WTC11 (cell line): ENCODE results near the gene PPP6R1. TPM values are rescaled to one million over a fixed set of nuclear protein-coding genes. Genes with fewer than 3 reads are reported as not detected.
A peak's percentile ranks its signal among the peaks of the same experiment; 100 is the strongest.

Experiments
- ATAC-seq: fragments of 200-7000 bp; cut with Tn5 transposase; 2 replicates; pipeline ENCODE4 v1.10.0; 2021; ENCODE audit warnings: mild to moderate bottlenecking, moderate library complexity
- CTCF ChIA-PET: fragments of 300-600 bp; sonication (Branson Sonifier 250); formaldehyde crosslinking; loops from one replicate; lab custom pipeline; 2021; ENCODE audit warnings: antibody characterized with exemption; lab: Charles Lee
- POLR2A ChIA-PET: fragments of 350-600 bp; sonication (Branson Sonifier 250); formaldehyde crosslinking; loops from one replicate; lab custom pipeline; 2021; ENCODE audit warnings: antibody characterized with exemption; lab: Charles Lee
- DNase-seq: peaks from one replicate; pipeline ENCODE4 v3.0.0; 2021; ENCODE audit warnings: low spot score
- H3K27ac Mint-ChIP-seq: 2 replicates; pipeline ENCODE4 v1.8.0; 2021; ENCODE audit warnings: mixed read lengths
- H3K27me3 Mint-ChIP-seq: 2 replicates; pipeline ENCODE4 v1.8.0; 2021; ENCODE audit warnings: low read depth, mild to moderate bottlenecking, moderate library complexity, mixed read lengths
- H3K36me3 Mint-ChIP-seq: 2 replicates; pipeline ENCODE4 v1.8.0; 2021; ENCODE audit warnings: mixed read lengths
- H3K4me1 Mint-ChIP-seq: 2 replicates; pipeline ENCODE4 v1.8.0; 2022; ENCODE audit warnings: mixed read lengths
- H3K4me3 Mint-ChIP-seq: 2 replicates; pipeline ENCODE4 v1.8.0; 2021; ENCODE audit warnings: mild to moderate bottlenecking, moderate library complexity, mixed read lengths
- H3K9me3 Mint-ChIP-seq: 2 replicates; pipeline ENCODE4 v1.8.0; 2021; ENCODE audit warnings: mixed read lengths
- ARID4B ChIP-seq: sonication (generic); formaldehyde crosslinking; IDR thresholded peaks from 2 replicates; pipeline ENCODE4 v1.8.0; 2023; ENCODE audit warnings: missing genetic modification reagents, mild to moderate bottlenecking, borderline replicate concordance
- FOXJ3 ChIP-seq: sonication (generic); formaldehyde crosslinking; IDR thresholded peaks from 2 replicates; pipeline ENCODE4 v1.9.0; 2021; ENCODE audit warnings: missing genetic modification reagents, mild to moderate bottlenecking, borderline replicate concordance
- GTF2I ChIP-seq: fragments of 250-450 bp; sonication (Bioruptor Pico); conservative IDR thresholded peaks from 2 replicates; pipeline ENCODE4 v1.4.0; 2021; ENCODE audit warnings: mild to moderate bottlenecking
- HMGA2 ChIP-seq: fragments of 250-450 bp; sonication (Bioruptor Pico); IDR thresholded peaks from 2 replicates; pipeline ENCODE4 v1.4.0; 2021; ENCODE audit warnings: mild to moderate bottlenecking, moderate library complexity
- HMGXB4 ChIP-seq: sonication (generic); formaldehyde crosslinking; IDR thresholded peaks from 2 replicates; pipeline ENCODE4 v1.8.1; 2023; ENCODE audit warnings: mild to moderate bottlenecking, moderate library complexity, missing genetic modification reagents
- IRF1 ChIP-seq: sonication (generic); formaldehyde crosslinking; IDR thresholded peaks from 2 replicates; pipeline ENCODE4 v1.8.0; 2023; ENCODE audit warnings: missing genetic modification reagents
- IRF2 ChIP-seq: sonication (generic); formaldehyde crosslinking; IDR thresholded peaks from 2 replicates; pipeline ENCODE4 v1.8.0; 2022; ENCODE audit warnings: low read depth, missing genetic modification reagents, borderline replicate concordance
- KAT7 ChIP-seq: sonication (generic); formaldehyde crosslinking; IDR thresholded peaks from 2 replicates; pipeline ENCODE4 v1.8.1; 2023; ENCODE audit warnings: missing genetic modification reagents, mild to moderate bottlenecking, borderline replicate concordance
- OVOL2 ChIP-seq: fragments of 250-450 bp; sonication (Bioruptor Pico); IDR thresholded peaks from 2 replicates; pipeline ENCODE4 v1.9.0; 2021; ENCODE audit warnings: mild to moderate bottlenecking, borderline replicate concordance
- TEAD1 ChIP-seq: sonication (generic); formaldehyde crosslinking; IDR thresholded peaks from 2 replicates; pipeline ENCODE4 v1.8.0; 2022; ENCODE audit warnings: mild to moderate bottlenecking, missing genetic modification reagents
- USF2 ChIP-seq: sonication (generic); formaldehyde crosslinking; IDR thresholded peaks from 2 replicates; pipeline ENCODE4 v1.8.1; 2023; ENCODE audit warnings: mild to moderate bottlenecking, missing genetic modification reagents, moderate library complexity
- ZBTB21 ChIP-seq: sonication (generic); formaldehyde crosslinking; IDR thresholded peaks from 2 replicates; pipeline ENCODE4 v1.8.1; 2023; ENCODE audit warnings: mild to moderate bottlenecking, missing genetic modification reagents, borderline replicate concordance
- ZBTB43 ChIP-seq: sonication (generic); formaldehyde crosslinking; IDR thresholded peaks from 2 replicates; pipeline ENCODE4 v1.8.1; 2023; ENCODE audit warnings: mild to moderate bottlenecking, missing genetic modification reagents
- ZMAT4 ChIP-seq: fragments of 250-450 bp; sonication (Bioruptor Pico); IDR thresholded peaks from 2 replicates; pipeline ENCODE4 v1.9.0; 2021; ENCODE audit warnings: mild to moderate bottlenecking
- ZNF121 ChIP-seq: sonication (generic); formaldehyde crosslinking; IDR thresholded peaks from 2 replicates; pipeline ENCODE4 v1.8.0; 2023; ENCODE audit warnings: missing genetic modification reagents
- ZNF232 ChIP-seq: sonication (generic); formaldehyde crosslinking; IDR thresholded peaks from 2 replicates; pipeline ENCODE4 v1.8.0; 2022; ENCODE audit warnings: mild to moderate bottlenecking, missing genetic modification reagents
- ZNF416 ChIP-seq: fragments of 250-450 bp; sonication (Bioruptor Pico); IDR thresholded peaks from 2 replicates; pipeline ENCODE4 v1.9.0; 2021; ENCODE audit warnings: mild to moderate bottlenecking, inconsistent platforms
- ZNF671 ChIP-seq: fragments of 250-450 bp; sonication (Bioruptor Pico); IDR thresholded peaks from 2 replicates; pipeline ENCODE4 v1.8.0; 2021; ENCODE audit warnings: mild to moderate bottlenecking
- total RNA-seq: library from RNA; stranded (reverse); gene quantifications from 3 replicates; pipeline ENCODE4 v1.2.3, GENCODE V29; 2021
- TF ChIP-seq, protein P1 (sequence below): fragments of 250-450 bp; sonication (Bioruptor Pico); IDR thresholded peaks from 2 replicates; pipeline ENCODE4 v1.8.0; 2021; ENCODE audit warnings: mild to moderate bottlenecking
- TF ChIP-seq, protein P2 (sequence below): sonication (generic); formaldehyde crosslinking; IDR thresholded peaks from 2 replicates; pipeline ENCODE4 v1.8.1; 2022; ENCODE audit warnings: mild to moderate bottlenecking, missing genetic modification reagents, moderate library complexity, borderline replicate concordance
- TF ChIP-seq, protein P3 (sequence below): sonication (generic); formaldehyde crosslinking; conservative IDR thresholded peaks from 2 replicates; pipeline ENCODE4 v1.8.1; 2022; ENCODE audit warnings: mild to moderate bottlenecking, missing genetic modification reagents

The PPP6R1 gene
- total RNA-seq, 1 experiment from 2014 or later, result 91.8 TPM

DNA sequence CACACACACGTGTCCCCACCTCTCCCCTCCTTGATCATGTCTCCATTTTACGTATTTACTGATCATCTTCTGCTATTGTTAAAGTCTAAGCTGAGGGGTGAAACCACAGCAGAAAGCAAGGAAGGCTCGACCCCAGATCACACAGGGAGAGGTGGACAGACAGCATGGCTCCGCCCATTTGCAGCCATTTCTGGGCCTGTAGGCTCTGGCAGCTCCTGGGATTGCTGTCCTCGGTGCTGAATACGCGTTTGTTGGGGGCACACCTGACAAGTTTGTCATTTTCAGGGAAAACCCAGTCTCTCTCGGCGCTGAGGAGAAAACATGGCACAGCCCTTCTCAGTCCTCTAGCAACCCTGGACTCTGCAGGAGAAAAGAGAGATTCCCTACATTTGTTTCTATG is 38.3 kb downstream of the PPP6R1 start (continued):
- TF ChIP-seq ZBTB43 (CRISPR knock-in tag) (peak; percentile 79; the same call in 1 of the 2 replicates), ZNF232 (CRISPR knock-in tag) (no peak), USF2 (CRISPR knock-in tag) (no peak), OVOL2 (CRISPR knock-in tag) (no peak), HMGXB4 (no peak), ZNF121 (CRISPR knock-in tag) (no peak), ZMAT4 (CRISPR knock-in tag) (no peak), KAT7 (CRISPR knock-in tag) (no peak), ZBTB21 (no peak)

- ATAC-seq (peak; percentile 89), DNase-seq (peak; percentile 92)
- ChIA-PET POLR2A (interaction anchor here (0.6 to 1.1 kb wide), 4 partner anchors 37 to 202 kb away, joined by 3 to 6 read pairs (median 4); partner anchors contain the start of gene SYT5), CTCF (interaction anchor here (0.7 to 1.1 kb wide), 3 partner anchors 37 to 76 kb away, joined by 3 to 5 read pairs (median 4); partner anchors contain the start of genes DNAAF3 and SYT5)
- peaks cover 4% of the 10 kb centered on the region for H3K4me1 Mint-ChIP-seq
- peaks cover 53% of the 10 kb centered on the region for H3K9me3 Mint-ChIP-seq
- H3K27me3 Mint-ChIP-seq, result peaks cover 37% of the 10 kb centered on the region
- peak overlapping the region; percentile 85 for H3K4me3 Mint-ChIP-seq
- H3K36me3 Mint-ChIP-seq, result peaks cover 9% of the 10 kb centered on the region
- H3K27ac Mint-ChIP-seq, result peak overlapping the region; percentile 81
- TF ChIP-seq IRF1 (CRISPR knock-in tag) (peak; percentile 86; the same call in 1 of the 2 replicates), FOXJ3 (CRISPR knock-in tag) (no peak), ZBTB21 (no peak; the same call in 1 of the 2 replicates), ZNF416 (CRISPR knock-in tag) (0 out of 2 replicates have a peak, but pooled peaks have one; percentile 51), IRF2 (peak; percentile 93; the same call in 1 of the 2 replicates), GTF2I (CRISPR knock-in tag) (no peak), ZNF671 (CRISPR knock-in tag) (no peak), USF2 (CRISPR knock-in tag) (no peak), TEAD1 (CRISPR knock-in tag) (peak; percentile 98), ARID4B (peak; percentile 99), HMGA2 (no peak)
- TF ChIP-seq, protein P1, sequence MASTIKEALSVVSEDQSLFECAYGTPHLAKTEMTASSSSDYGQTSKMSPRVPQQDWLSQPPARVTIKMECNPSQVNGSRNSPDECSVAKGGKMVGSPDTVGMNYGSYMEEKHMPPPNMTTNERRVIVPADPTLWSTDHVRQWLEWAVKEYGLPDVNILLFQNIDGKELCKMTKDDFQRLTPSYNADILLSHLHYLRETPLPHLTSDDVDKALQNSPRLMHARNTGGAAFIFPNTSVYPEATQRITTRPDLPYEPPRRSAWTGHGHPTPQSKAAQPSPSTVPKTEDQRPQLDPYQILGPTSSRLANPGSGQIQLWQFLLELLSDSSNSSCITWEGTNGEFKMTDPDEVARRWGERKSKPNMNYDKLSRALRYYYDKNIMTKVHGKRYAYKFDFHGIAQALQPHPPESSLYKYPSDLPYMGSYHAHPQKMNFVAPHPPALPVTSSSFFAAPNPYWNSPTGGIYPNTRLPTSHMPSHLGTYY (CRISPR knock-in tag), result no peak
- TF ChIP-seq, protein P2, sequence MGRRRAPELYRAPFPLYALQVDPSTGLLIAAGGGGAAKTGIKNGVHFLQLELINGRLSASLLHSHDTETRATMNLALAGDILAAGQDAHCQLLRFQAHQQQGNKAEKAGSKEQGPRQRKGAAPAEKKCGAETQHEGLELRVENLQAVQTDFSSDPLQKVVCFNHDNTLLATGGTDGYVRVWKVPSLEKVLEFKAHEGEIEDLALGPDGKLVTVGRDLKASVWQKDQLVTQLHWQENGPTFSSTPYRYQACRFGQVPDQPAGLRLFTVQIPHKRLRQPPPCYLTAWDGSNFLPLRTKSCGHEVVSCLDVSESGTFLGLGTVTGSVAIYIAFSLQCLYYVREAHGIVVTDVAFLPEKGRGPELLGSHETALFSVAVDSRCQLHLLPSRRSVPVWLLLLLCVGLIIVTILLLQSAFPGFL (CRISPR knock-in tag), result no peak; the same call in 1 of the 2 replicates
- TF ChIP-seq, protein P3, sequence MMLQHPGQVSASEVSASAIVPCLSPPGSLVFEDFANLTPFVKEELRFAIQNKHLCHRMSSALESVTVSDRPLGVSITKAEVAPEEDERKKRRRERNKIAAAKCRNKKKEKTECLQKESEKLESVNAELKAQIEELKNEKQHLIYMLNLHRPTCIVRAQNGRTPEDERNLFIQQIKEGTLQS (CRISPR knock-in tag), result peak; percentile 79; the same call in 1 of the 2 replicates
These were observed 42.2 kb downstream of the PPP6R1 start for GRCh38 chr19:55216461-55217198.
